Nucleus accumbens (tissue), 56 donors: ENCODE data around the gene CFAP300.

Source experiments
- DNase-seq, 56 donors: peaks; one replicate each; lab custom pipeline; 2025; lab: John Stamatoyannopoulos, UW

The CFAP300 gene

DNA sequence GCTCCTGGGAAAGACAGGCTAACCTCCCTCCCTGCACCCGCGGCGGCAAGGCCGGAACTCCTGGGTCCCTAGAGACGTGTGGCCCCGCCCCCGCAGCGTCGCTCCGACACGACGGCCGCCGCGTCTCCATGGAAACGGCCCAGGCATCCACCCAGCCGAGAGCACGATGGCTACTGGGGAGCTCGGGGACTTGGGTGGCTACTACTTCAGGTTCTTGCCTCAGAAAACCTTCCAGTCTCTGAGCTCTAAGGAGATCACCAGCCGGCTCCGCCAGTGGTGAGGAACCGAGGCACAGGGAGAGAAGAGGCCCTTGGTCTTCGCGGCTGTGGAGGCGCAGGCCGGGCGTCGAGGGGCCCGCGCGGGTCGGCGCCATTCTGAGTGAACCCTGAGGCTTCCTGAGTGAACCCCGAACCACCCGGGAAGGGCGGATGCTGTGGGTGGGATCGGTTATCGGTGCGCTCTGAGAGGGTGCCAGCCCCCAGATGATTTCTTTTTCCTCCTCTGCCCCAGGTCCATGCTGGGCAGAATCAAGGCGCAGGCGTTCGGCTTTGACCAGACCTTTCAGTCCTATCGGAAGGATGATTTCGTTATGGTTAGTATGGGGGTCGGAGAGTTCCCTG, at the start of gene CFAP300:
TSS of gene CFAP300 (plus strand) at position 133 of the 620 bp plus-strand sequence. CDS start at position 167, 34 bp downstream.
- DNase-seq = peak in 51 of 56 donors; percentile 1 to 78 (median 25)

DNA sequence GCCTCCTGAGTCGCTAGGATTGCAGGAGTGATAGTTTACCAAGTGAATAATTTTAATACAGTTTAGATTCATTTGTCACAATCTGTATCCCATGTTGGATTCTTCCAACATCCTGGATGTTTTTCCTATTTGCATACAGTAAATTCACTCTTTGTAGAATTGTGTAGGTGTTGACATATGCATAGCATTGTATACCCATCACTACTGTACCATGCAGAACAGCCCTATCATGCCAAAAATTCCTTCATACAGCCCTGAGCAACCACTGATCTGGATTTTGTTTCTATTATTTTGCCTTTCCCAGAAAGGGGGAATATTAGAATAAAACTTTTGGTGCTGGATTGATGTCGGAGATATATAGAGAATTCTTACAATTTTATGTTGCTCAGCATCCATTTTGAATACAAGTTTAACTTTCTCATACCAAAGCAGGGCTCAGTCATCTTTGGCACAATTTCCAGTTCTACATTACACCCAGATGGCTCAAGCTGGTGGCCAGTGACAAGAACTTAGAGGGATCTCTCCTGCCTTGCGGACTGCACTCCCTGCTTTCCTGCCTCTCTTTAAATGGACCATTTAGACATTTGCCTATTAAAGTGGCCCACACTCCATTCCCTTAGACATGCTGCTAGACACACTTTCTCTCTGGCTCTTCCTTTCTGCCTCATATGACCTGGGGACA, 45.4 kb upstream of the CFAP300 start:
- DNase-seq = no peak

DNA sequence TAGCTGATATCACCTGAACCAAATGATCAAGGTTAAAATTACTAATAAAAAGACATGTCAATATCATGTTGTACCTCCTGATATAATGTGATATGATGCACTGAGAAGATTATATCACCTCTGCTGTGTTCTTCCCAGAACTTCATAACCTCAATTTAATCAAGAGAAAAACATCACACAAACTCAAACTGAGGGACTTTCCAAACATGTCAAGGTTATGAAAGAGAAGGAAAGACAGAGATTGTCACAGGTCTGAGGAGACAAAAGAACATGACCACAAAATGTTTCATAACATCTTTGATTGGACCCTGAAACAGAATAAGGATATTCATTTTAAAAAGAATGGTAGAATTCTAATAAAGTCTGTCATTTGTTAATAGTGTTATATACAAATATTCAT, 43.0 kb upstream of the CFAP300 start:
- no peak for DNase-seq

DNA sequence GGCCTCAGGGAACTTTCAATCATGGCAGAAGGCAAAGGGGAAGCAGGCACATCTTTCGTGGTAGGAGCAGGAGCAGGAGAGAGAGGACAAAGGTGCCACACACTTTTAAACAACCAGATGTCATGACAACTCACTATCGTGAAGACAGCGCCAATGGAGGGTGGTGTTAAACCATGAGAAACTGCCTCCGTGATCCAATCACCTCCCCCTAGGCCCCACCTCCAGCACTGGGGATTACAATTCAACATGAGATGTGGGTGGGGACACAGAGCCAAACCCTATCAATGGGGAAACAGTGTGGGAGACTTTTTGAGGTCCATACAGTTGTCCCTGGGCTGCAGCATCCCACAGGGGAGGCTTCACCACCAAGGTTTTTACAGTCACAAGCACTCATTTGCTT, 41.9 kb upstream of the CFAP300 start:
- DNase-seq = no peak

DNA sequence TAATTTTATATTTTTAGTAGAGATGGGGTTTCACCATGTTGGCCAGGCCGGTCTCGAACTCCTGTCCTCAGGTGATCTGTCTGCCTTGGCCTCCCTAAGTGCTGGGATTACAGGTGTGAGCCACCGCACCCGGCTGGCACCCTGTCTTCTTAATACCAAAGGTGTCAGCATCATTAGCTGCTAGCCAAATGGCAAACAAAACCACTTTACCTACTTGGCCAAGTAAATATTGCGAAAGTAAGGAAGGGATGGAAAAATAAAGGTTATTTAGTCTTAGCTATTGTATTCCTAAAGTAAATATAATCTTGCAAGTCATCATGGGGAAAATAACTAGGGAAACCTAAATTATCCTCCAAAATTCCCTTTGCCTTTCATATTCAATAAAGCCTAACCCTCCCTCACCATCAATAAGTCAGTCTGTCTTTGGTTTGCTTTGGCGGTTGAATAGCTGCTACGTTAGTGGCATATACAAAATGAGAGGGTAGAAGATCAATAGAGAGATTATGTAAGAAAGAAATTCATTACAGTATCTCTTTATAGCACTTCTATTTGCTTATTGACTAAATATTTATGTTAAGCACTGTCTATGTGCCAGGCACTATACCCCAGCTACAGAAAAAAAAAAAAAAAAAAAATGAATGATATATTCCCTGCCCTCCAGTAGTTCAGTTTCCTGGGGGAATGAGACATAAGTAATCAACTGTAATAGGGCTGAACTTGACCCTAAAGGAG, 40.2 kb upstream of the CFAP300 start:
- no peak for DNase-seq

DNA sequence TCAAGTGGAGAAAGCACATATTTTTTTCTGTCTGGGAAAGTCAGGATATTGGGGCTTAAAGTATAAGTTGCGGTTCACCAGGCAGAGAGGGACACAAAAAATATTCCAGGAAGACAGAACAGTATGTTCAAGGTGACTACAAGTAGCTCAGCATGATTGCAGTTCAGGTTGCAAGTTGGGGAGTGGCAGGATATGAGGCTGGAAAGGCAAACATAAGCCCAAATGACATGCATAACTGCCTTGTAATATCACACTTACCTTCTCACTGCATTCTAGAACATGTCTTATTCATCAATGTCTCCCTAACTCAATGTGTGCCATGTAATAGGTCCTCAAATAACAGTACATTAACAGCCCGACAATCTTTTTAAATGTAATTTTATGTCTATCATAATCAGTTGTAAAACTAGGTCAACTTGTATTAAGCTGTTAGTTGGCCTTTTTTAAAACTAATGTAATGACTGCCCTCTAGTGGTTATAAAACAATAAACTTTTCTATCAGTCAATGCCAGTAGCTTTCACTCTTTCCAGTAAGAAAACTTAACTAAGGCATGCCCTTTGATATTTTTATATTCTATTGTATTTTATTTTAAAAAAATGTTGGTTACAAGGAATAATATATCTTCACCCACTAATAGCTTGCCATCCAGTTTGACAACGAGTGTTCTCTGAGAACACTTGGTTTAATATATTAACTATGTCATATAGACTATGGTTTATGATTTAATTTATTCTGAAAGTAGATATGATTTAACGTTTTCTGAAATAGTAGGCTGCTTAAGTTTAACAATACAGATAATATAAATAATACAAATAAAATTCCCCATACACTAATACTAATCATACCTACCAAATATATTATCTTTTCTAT, 39.4 kb upstream of the CFAP300 start:
- DNase-seq = no peak

DNA sequence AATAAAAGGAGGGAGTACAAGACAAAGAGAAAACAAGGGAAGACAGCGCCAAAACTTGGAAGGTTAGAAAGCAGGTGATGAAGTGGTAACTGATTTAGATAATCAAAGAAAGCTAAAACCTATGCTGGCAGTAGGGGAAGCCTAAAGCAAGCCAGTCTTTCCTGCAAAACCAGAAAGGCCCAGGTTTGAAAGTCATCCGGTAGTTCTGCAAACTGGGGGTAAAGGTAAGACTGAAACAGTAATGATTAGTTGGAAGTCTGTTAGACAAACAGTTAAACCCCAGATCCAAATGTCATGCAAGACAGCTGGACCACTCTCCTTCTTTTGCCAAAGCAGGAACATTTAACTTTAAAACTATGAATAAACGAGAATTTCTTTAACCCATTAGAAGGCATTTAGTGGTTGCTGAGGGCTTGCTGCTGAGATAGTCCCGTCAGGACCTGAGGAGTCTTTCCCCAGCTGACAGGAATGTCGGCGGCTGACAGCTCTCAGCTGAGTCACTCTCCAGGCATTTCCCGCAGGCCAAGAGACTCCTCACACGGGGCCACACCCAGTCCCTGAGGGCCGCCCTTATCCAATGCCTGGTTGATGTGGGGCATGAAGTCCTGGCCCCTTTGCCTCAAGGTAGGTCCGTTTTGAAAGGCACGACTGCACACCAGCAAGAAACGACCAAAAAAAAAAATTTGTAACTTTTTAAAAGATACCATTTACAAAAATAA, 36.3 kb upstream of the CFAP300 start:
- no peak for DNase-seq

DNA sequence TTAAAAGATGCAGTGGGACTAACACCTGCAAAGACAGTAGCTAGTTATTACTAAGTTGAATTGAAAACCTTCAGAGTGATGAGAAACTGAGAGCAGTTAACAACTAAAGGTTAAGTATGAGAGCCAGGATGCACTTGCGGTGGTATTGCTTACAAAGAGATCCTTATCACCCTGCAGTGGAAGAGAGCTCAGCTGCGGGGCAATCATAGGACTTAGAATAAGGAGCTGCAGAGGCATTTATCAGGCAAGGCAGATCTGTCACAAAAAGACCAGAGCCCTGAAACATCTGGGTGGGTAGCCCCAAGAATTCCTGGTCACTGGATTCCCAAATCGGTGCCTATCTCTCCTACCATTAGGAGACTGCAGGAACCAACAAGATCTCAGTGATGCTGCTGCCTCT, 34.3 kb upstream of the CFAP300 start:
- DNase-seq = no peak

DNA sequence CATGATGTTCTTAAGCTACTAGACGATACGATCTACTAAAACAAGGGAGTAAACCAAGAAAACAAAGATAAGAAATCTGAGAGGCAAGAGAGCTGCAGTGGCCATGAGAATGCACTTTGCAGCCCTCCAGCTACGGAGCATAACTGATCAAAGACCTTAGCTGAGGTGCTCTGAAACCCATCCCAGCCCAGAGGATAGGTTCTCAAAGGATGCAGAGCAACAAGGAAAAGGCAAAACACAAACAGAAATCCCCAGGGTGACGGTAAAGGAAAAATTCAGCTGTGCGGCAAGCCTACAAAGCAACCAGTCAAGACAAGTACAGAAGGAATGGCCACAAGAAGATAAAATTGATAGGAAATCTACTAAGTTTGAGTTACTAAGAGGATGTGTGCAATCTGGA, 32.5 kb upstream of the CFAP300 start:
- no peak for DNase-seq

DNA sequence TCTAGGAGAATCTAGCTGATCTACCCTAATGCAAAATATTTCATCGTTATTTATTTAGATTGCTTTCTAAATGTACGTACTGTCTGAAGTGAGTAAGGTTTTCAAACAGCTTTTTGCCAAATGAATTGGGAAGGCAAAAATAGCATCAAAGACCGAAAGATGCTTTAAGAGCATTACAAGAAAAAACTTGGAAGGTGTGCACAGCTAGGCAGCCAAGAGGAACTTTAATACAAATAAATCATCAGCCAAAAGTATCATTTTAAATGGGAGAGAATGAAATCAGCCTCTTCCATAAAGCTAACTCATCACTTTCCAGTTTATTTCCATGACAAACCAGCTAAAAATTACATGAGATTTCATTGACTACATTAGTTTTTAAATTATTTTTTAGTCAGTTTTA, 30.2 kb upstream of the CFAP300 start:
- no peak for DNase-seq

DNA sequence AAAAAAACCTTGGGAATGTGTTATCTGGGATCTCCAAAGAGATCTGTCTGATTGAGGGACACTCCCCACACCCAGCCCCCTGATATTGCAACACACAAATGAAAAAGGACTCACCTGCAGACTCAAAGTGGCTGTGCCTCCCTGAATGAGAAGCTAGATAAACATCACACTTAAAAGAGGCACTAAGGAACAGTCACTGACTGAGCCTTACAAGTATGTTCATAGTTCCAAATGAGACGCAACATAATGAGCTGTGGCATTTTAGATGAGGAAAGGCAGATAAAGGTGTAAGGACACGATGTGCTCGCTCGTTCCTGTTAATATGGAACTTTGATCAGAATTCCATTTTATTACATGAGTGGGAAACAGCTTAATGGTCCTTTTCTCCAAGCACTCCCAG, 21.0 kb upstream of the CFAP300 start:
- DNase-seq = no peak

DNA sequence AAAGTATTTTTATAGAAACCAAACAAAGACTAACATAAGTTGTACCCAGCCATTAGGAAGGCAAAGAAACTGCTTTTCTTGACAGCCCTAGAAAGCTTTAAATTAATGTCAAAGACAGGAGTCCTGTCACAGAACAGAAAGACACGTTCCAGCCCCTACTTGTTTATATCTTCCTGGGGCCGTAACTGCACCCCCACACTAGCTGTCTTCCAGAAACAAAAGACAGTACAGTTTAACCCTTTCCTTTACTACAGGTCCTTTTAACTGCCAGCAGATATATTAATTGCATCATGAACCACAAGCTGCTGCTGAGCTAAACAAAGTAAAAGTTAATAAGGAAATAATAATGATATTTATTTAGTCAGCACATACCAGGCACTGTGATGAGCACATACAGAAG, 20.3 kb upstream of the CFAP300 start:
- DNase-seq = no peak

DNA sequence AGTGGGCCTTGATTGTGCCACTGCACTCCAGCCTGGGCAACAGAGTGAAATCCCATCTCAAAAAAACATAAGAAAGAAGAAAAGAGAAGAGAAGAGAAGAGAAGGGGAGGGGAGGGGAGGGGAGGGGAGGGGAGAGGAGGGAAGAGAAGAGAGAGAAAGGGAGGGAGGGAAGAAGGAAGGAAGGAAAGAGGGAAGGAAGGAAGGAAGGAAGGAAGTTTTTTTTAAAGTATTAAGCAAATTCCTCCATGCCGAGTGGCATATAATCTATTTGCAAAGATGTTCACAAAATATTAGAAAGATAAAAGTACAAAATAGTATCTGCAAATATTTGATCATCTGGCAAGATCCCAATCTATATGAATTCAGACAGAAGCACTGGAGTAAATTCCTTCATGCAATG, 10.5 kb upstream of the CFAP300 start:
- no peak for DNase-seq

DNA sequence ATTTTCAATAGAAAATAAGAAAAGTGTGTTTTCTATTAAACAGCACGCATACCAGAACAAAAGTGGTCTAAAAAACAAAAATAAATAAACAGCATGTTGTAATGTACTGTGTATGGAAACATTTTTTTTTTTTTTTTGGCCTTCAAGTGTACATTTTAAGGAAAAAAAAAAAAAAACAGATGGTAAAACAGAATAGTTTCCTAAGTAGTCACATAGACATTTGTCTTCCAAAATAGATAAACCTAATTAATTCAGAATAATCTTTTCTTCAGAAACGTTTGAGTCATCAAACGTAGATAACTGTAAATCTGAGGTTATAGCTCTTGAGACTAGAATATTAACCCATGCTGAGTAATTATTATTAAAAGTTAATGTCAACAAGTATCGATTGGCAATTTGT, 396 bp upstream of the CFAP300 start:
- no peak for DNase-seq

DNA sequence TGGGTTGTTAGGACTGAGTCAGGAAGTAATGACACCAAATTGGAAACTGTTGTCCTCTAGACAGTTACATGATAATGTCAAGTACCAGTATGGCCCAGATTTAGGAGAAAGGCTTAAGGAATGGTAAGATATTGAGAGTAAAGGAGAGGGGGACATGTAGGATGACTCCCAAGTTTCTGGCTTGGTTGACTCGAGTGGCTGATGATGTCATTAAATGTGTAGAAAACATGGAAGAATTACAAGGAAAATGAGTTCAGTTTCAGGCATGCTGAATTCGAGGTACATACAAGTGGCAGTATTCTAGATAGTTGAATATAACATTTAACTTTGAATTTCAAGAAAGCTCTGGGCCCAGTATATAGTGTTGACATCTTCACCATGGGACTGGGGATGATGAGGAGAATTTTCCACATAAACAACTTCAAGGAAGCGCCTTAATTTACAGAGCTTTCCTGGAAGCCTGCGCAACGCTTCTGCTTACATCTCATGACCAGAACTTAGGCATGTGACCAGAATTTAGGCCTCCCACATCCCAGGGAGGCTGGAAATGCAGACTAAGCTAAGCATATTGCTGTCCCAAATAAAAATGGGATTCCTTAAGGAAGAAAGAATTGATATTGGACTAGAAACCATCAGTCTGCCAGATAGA, 3.8 kb downstream of the CFAP300 start:
- no peak for DNase-seq

DNA sequence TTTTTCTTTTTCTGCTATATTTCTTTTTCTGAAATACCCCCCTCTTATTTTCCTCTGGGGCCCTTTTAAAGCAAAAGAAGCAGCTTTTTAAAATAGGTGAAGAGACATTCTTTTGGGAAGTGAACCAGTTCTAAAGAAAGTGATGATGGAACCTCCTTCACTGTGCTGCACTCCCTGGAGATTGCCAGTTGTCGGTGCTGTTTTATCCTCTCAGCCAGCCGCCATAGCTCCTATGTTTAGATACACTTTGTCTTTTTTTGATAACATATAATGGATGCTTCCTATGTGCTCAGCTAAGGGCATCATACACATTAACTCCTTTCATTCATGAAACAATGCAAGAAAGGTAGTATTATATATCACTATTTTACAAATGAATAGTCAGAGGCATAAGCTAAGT, 14.0 kb downstream of the CFAP300 start:
- DNase-seq = no peak

DNA sequence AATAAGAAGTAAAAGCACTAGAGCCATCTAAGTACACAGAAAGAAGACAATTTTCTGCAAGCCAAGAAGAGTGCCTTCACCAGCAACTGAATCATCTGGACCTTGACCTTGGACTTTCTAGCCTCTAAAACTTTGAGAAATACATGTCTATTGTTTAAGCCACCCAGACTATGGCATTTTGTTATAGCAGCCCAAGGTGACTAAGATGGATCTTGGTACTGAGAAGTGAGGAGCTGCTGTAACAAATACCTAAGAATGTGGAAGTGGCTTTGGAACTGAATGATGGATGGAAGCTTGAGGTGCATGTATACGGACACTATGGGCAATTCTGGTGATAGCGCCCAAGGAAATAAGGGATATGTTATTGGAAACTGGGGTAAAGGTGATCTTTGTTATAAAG, 14.9 kb downstream of the CFAP300 start:
- DNase-seq = no peak

DNA sequence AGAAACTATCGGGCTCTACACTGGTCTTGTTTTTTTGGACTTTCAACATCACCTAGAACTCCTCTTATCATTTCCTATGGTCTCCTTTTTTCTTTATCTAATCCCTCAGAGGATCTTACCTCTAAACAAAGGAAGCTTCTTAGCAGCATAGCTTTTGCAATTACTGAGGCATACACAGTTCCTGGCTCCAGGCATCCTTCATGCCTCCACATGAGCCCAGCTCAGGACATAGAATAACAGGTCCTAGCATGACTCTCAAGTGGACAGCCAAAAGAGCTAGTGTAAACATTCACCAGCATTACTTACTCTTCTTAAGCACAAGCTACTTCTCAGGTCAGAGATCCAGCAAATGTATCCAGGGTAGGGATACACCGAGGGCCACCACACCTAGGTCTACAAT, 17.1 kb downstream of the CFAP300 start:
- DNase-seq = no peak

DNA sequence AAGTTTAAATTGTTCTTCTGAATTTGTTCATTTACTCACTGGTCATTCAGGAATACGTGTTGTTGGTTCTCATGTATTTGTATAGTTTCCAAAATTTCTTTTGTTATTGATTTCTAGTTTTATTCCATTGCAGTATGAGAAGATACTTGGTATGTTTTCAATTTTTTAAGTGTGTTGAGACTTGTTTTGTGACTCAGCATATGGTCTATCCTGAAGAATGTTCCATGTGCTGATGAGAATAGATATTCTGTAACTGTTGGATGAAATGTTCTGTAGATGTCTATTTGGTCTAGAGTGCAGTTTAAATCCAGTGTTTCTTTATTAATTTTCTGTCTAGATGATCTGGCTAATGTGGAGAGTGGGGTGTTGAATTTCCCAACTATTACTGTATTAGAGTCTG, 23.5 kb downstream of the CFAP300 start:
- no peak for DNase-seq
